WI38 (cell line): ENCODE results near the gene ANXA10.

Source experiments
- H3K4me3 ChIP-seq: 2 replicates; pipeline ENCODE4 v1.5.1; 2011; ENCODE audit warnings: low read depth, mild to moderate bottlenecking, control low read depth, low read length
- TF ChIP-seq, protein P1 (sequence below): IDR thresholded peaks from 2 replicates; pipeline ENCODE4 v1.5.1; 2012; ENCODE audit warnings: low read depth, mild to moderate bottlenecking, control low read depth, low read length

The ANXA10 gene, protein sequence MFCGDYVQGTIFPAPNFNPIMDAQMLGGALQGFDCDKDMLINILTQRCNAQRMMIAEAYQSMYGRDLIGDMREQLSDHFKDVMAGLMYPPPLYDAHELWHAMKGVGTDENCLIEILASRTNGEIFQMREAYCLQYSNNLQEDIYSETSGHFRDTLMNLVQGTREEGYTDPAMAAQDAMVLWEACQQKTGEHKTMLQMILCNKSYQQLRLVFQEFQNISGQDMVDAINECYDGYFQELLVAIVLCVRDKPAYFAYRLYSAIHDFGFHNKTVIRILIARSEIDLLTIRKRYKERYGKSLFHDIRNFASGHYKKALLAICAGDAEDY

GRCh38 chr4:168092176-168092712 is at the start of gene ANXA10:
Gene ANXA10, plus strand, starts transcription at chr4:168092537. Its CDS starts 164 bp downstream, at chr4:168092701.
- TF ChIP-seq, protein P1, sequence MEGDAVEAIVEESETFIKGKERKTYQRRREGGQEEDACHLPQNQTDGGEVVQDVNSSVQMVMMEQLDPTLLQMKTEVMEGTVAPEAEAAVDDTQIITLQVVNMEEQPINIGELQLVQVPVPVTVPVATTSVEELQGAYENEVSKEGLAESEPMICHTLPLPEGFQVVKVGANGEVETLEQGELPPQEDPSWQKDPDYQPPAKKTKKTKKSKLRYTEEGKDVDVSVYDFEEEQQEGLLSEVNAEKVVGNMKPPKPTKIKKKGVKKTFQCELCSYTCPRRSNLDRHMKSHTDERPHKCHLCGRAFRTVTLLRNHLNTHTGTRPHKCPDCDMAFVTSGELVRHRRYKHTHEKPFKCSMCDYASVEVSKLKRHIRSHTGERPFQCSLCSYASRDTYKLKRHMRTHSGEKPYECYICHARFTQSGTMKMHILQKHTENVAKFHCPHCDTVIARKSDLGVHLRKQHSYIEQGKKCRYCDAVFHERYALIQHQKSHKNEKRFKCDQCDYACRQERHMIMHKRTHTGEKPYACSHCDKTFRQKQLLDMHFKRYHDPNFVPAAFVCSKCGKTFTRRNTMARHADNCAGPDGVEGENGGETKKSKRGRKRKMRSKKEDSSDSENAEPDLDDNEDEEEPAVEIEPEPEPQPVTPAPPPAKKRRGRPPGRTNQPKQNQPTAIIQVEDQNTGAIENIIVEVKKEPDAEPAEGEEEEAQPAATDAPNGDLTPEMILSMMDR = no peak
- H3K4me3 ChIP-seq = no peak within 1 kb of the TSS

DNA sequence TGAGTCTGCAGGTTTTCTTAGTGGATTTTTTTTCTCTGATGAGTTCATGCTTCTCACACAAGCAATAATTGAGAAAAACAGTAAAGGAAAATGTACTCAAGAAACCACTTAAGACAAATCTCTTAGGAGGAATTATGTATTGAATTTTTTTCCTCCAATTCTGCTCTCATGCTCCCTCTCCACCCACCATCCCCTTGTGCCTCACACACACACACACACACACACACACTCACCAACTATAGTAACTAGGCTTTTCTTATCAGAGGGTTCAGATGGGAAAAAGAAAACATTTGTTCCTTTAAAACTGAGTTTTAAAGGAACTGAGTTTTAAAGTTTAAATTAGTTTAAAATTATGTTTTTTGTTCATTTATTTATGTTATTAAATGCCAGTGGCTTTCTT is 47.0 kb upstream of the ANXA10 start:
- H3K4me3 ChIP-seq = no peak overlapping the region
- TF ChIP-seq, protein P1 = no peak

DNA sequence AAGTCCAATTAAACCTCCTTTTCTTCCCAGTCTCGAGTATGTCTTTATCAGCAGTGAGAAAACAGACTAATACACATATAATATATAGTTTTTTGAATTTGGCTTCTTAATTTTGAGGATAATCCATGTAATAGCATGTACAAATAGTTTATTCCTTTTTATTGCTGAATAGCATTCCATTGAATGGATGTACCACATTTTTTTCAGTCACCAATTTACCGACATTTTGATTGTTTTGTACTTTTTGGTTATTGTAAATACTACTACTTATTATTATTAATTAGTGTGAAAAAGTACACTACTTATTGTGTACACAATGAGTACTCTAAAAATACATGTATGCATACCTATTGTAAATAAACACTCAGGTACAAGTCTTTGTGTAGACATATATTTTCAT is 42.3 kb upstream of the ANXA10 start:
- no peak overlapping the region for H3K4me3 ChIP-seq
- TF ChIP-seq, protein P1 = no peak

GRCh38 chr4:168051526-168051925 is 40.8 kb upstream of the ANXA10 start:
- TF ChIP-seq, protein P1 = no peak
- H3K4me3 ChIP-seq = no peak overlapping the region

- TF ChIP-seq, protein P1 = no peak
- no peak overlapping the region for H3K4me3 ChIP-seq
Observed at GRCh38 chr4:168057412-168057811, 34.9 kb upstream of the ANXA10 start.

DNA sequence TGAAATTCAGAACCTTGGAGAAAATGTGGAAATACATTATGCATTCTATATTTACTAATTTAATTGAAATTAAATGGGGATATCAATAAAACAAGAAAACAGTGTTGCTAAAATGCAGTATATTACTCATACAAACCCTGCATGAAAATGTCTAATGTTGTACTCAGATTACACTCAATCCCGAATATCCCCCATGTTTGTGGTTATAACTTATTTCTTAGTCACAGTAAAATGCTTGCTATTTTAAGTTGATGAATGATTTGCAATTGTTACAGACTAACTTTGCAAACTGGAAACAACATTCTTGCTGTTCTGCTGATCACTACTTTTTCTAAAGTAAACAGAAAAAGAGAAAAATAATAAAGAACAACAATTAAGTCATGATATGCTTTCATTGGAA is 33.1 kb upstream of the ANXA10 start:
- TF ChIP-seq, protein P1 = no peak
- no peak overlapping the region for H3K4me3 ChIP-seq

GRCh38 chr4:168063031-168063430 is 29.3 kb upstream of the ANXA10 start:
- TF ChIP-seq, protein P1 = no peak
- no peak overlapping the region for H3K4me3 ChIP-seq
